LNCaP clone FGC (cell line): ENCODE measurements around the gene TWF2.

Experiments used
- DNase-seq: peaks from one replicate; pipeline ENCODE4 v3.0.0-alpha.2; 2011; ENCODE audit warnings: low read depth
- H3K4me3 ChIP-seq: 2 replicates; pipeline ENCODE4 v1.5.1; 2011; ENCODE audit warnings: mild to moderate bottlenecking, low read depth, low read length, control low read depth
- CTCF ChIP-seq: IDR thresholded peaks from 2 replicates; pipeline ENCODE4 v1.5.1; 2012; ENCODE audit warnings: mild to moderate bottlenecking; ENCODE audit not compliant: control insufficient read depth, insufficient read depth; ENCODE audit errors: extremely low read depth

The TWF2 gene

GRCh38 chr3:52249683-52250082, 10.7 kb upstream of the TWF2 start:
- DNase-seq: no peak

GRCh38 chr3:52248816-52249547, 10.0 kb upstream of the TWF2 start:
- no peak for TF ChIP-seq CTCF
- H3K4me3 ChIP-seq: no peak overlapping the region
- DNase-seq: no peak

More at GRCh38 chr3:52249683-52250082, 10.7 kb upstream of the TWF2 start:
- no peak for TF ChIP-seq CTCF
- H3K4me3 ChIP-seq: no peak overlapping the region

GRCh38 chr3:52248165-52248541, 9.2 kb upstream of the TWF2 start:
- DNase-seq: no peak
- no peak overlapping the region for H3K4me3 ChIP-seq
- TF ChIP-seq CTCF: no peak

- no peak overlapping the region for H3K4me3 ChIP-seq
- no peak for DNase-seq
- no peak for TF ChIP-seq CTCF
Observed at GRCh38 chr3:52247409-52248164, 8.6 kb upstream of the TWF2 start.

- DNase-seq: no peak
- no peak overlapping the region for H3K4me3 ChIP-seq
- no peak for TF ChIP-seq CTCF
Observed at GRCh38 chr3:52246728-52247408, 7.9 kb upstream of the TWF2 start.

GRCh38 chr3:52246264-52246620, 7.3 kb upstream of the TWF2 start:
- no peak for DNase-seq
- no peak for TF ChIP-seq CTCF
- peak overlapping the region; percentile 37 for H3K4me3 ChIP-seq
